SK-N-SH treated with all-trans-retinoic acid at 6 μM for 48 hours (cell line): ENCODE results near the gene WFS1.

ENCODE experiments used
- ATAC-seq: fragments of 200-7000 bp; cut with Tn5 transposase; 3 replicates; pipeline ENCODE4 v1.9.1; 2020; ENCODE audit warnings: mild to moderate bottlenecking, moderate library complexity
- ARNTL ChIP-seq: fragments of 450-650 bp; formaldehyde crosslinking; IDR thresholded peaks from 2 replicates; pipeline ENCODE4 v1.5.0; 2020; ENCODE audit warnings: low read depth, mild to moderate bottlenecking, moderate library complexity, borderline replicate concordance
- BACH2 ChIP-seq: fragments of 250-450 bp; sonication (Bioruptor Pico); IDR thresholded peaks from 2 replicates; pipeline ENCODE4 v1.9.0; 2021; ENCODE audit warnings: mild to moderate bottlenecking, borderline replicate concordance
- CSDC2 ChIP-seq: fragments of 250-450 bp; sonication (Bioruptor Pico); IDR thresholded peaks from 2 replicates; pipeline ENCODE4 v1.5.0; 2020; ENCODE audit warnings: mild to moderate bottlenecking, moderate library complexity
- ESRRG ChIP-seq: fragments of 250-450 bp; sonication (Bioruptor Pico); IDR thresholded peaks from 2 replicates; pipeline ENCODE4 v1.6.1; 2021; ENCODE audit warnings: mild to moderate bottlenecking
- GLIS3 ChIP-seq: fragments of 250-450 bp; sonication (Bioruptor Pico); IDR thresholded peaks from 2 replicates; pipeline ENCODE4 v1.5.0; 2020; ENCODE audit warnings: mild to moderate bottlenecking, moderate library complexity
- ISL1 ChIP-seq: fragments of 250-450 bp; sonication (Bioruptor Pico); IDR thresholded peaks from 2 replicates; pipeline ENCODE4 v2.1.2; 2022; ENCODE audit warnings: mild to moderate bottlenecking, moderate library complexity
- POU6F1 ChIP-seq: fragments of 250-450 bp; sonication (Bioruptor Pico); IDR thresholded peaks from 2 replicates; pipeline ENCODE4 v1.8.0; 2021; ENCODE audit warnings: low read depth, mild to moderate bottlenecking, moderate library complexity, borderline replicate concordance
- PPARA ChIP-seq: fragments of 250-450 bp; sonication (Bioruptor Pico); IDR thresholded peaks from 2 replicates; pipeline ENCODE4 v1.5.0; 2020; ENCODE audit warnings: mild to moderate bottlenecking, borderline replicate concordance
- RARB ChIP-seq: fragments of 250-450 bp; sonication (Bioruptor Pico); IDR thresholded peaks from 2 replicates; pipeline ENCODE4 v1.8.0; 2021; ENCODE audit warnings: mild to moderate bottlenecking, moderate library complexity
- SNAI2 ChIP-seq: fragments of 250-450 bp; sonication (Bioruptor Pico); IDR thresholded peaks from 2 replicates; pipeline ENCODE4 v1.5.0; 2020; ENCODE audit warnings: mild to moderate bottlenecking, moderate library complexity
- TCF4 ChIP-seq: fragments of 250-450 bp; sonication (Bioruptor Pico); IDR thresholded peaks from 2 replicates; pipeline ENCODE4 v1.8.0; 2021; ENCODE audit warnings: mild to moderate bottlenecking, moderate library complexity, borderline replicate concordance
- TOX ChIP-seq: fragments of 250-450 bp; sonication (Bioruptor Pico); IDR thresholded peaks from 2 replicates; pipeline ENCODE4 v1.8.0; 2021; ENCODE audit warnings: mild to moderate bottlenecking, moderate library complexity, borderline replicate concordance
- TSHZ2 ChIP-seq: fragments of 250-450 bp; sonication (Bioruptor Pico); IDR thresholded peaks from 2 replicates; pipeline ENCODE4 v1.5.0; 2020; ENCODE audit warnings: mild to moderate bottlenecking, moderate library complexity
- ZC3H10 ChIP-seq: fragments of 250-450 bp; sonication (Bioruptor Pico); IDR thresholded peaks from 2 replicates; pipeline ENCODE4 v1.5.1; 2021; ENCODE audit warnings: mild to moderate bottlenecking, moderate library complexity
- ZFP3 ChIP-seq: fragments of 250-450 bp; sonication (Bioruptor Pico); IDR thresholded peaks from 2 replicates; pipeline ENCODE4 v1.5.0; 2020; ENCODE audit warnings: mild to moderate bottlenecking, moderate library complexity
- ZFP30 ChIP-seq: fragments of 450-650 bp; formaldehyde crosslinking; IDR thresholded peaks from 2 replicates; pipeline ENCODE4 v1.5.0; 2022; ENCODE audit warnings: mild to moderate bottlenecking, moderate library complexity
- ZNF565 ChIP-seq: fragments of 450-650 bp; formaldehyde crosslinking; conservative IDR thresholded peaks from 2 replicates; pipeline ENCODE4 v1.5.0; 2020; ENCODE audit warnings: low read depth, mild to moderate bottlenecking, moderate library complexity
- ZNF70 ChIP-seq: fragments of 450-650 bp; formaldehyde crosslinking; IDR thresholded peaks from 2 replicates; pipeline ENCODE4 v1.5.0; 2020; ENCODE audit warnings: mild to moderate bottlenecking, moderate library complexity
- ZNF8 ChIP-seq: fragments of 450-650 bp; formaldehyde crosslinking; IDR thresholded peaks from 2 replicates; pipeline ENCODE4 v1.5.0; 2020; ENCODE audit warnings: mild to moderate bottlenecking, moderate library complexity
- TF ChIP-seq, protein P1 (sequence below): fragments of 250-450 bp; sonication (Bioruptor Pico); IDR thresholded peaks from 2 replicates; pipeline ENCODE4 v1.5.1; 2021; ENCODE audit warnings: mild to moderate bottlenecking, moderate library complexity
- TF ChIP-seq, protein P2 (sequence below): fragments of 250-450 bp; sonication (Bioruptor Pico); IDR thresholded peaks from 2 replicates; pipeline ENCODE4 v1.8.0; 2020; ENCODE audit warnings: mild to moderate bottlenecking, moderate library complexity, borderline replicate concordance

The WFS1 gene

DNA sequence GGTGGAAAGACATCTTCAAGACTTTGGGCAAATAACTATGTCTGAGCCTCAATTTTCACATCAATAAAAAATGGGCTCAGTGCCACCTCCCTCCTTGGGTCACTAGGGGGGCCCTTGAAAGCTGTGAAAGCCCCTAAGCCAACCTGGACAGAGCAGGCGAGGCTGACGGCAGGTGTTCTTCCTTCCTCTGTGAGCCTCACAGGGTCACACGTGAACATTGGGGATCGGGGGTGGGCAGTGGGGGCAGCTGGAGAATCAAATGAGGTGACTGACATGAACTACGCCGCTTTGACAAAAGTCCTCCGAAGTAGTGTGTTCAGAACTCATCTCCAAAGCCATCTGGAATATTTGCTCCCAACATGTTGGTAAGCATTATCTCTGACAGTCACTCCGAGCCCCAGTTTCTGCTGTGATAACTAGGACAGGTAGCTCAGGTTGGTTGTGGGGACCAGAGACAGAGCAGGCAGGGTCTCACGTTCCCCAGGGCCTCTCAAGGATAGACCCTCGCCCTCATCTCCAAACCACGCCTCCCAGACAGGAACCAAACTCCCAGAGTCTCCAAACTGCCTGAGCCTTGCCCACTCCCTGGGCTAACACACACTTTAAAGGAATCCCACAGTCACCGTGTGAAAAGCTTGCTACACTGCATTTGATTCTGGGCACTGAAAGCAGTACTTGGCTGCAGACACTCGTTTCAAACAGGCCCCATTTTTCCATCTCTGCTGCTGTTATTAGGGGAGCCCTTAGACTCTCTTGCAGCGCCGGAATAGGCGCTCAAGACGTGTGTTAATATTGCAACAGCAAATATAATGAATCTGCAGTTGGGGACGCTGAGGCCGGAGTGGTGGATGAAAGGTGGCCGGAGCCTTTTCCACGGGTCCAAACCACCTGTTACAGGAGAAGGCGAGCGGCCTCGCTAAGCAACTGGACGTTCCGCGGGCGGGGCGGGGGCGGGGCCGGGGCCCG lies 717 bp upstream of the WFS1 start (continued):
- TF ChIP-seq, protein P1, sequence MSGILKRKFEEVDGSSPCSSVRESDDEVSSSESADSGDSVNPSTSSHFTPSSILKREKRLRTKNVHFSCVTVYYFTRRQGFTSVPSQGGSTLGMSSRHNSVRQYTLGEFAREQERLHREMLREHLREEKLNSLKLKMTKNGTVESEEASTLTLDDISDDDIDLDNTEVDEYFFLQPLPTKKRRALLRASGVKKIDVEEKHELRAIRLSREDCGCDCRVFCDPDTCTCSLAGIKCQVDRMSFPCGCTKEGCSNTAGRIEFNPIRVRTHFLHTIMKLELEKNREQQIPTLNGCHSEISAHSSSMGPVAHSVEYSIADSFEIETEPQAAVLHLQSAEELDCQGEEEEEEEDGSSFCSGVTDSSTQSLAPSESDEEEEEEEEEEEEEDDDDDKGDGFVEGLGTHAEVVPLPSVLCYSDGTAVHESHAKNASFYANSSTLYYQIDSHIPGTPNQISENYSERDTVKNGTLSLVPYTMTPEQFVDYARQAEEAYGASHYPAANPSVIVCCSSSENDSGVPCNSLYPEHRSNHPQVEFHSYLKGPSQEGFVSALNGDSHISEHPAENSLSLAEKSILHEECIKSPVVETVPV (CRISPR knock-in tag): no peak

DNA sequence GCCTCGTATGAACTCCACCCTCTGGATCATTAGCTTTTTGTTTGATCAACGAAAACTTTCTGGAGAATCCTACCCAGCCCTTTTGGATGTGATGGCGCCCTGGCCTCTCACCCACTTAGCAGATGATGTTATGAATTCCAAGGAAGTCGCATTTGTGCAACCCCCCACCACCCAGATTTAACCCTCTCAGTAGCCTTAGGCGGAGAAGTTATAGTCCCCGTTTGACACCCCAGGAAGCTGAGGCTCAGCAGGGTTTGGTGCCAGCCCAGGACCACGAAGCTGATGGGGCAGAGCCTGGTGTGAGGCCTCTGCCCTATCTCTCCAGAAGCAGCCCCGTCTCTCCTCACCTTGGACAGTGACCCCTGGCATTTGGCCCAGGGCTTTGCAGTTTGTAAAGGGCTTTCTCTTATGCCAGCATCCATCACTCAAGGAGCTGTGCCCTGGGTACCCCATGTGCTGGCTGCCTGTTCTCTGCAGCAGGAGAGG lies 1.0 kb downstream of the WFS1 start:
- no peak for ATAC-seq
- no peak for TF ChIP-seq ZNF565
- TF ChIP-seq RARB (CRISPR knock-in tag): no peak
- TF ChIP-seq ZNF70 (CRISPR knock-in tag): no peak
- TF ChIP-seq ARNTL (CRISPR knock-in tag): no peak
- TF ChIP-seq, protein P2, sequence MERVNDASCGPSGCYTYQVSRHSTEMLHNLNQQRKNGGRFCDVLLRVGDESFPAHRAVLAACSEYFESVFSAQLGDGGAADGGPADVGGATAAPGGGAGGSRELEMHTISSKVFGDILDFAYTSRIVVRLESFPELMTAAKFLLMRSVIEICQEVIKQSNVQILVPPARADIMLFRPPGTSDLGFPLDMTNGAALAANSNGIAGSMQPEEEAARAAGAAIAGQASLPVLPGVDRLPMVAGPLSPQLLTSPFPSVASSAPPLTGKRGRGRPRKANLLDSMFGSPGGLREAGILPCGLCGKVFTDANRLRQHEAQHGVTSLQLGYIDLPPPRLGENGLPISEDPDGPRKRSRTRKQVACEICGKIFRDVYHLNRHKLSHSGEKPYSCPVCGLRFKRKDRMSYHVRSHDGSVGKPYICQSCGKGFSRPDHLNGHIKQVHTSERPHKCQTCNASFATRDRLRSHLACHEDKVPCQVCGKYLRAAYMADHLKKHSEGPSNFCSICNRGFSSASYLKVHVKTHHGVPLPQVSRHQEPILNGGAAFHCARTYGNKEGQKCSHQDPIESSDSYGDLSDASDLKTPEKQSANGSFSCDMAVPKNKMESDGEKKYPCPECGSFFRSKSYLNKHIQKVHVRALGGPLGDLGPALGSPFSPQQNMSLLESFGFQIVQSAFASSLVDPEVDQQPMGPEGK: no peak
- TF ChIP-seq CSDC2: no peak
- no peak for TF ChIP-seq POU6F1 (CRISPR knock-in tag)
- no peak for TF ChIP-seq SNAI2 (CRISPR knock-in tag)
- no peak for TF ChIP-seq ZFP3
- TF ChIP-seq PPARA (CRISPR knock-in tag): no peak
- no peak for TF ChIP-seq BACH2 (CRISPR knock-in tag)
- no peak for TF ChIP-seq TCF4
- TF ChIP-seq ZFP30 (CRISPR knock-in tag): no peak
- no peak for TF ChIP-seq GLIS3
- TF ChIP-seq, protein P1 (CRISPR knock-in tag): no peak
- no peak for TF ChIP-seq ISL1 (CRISPR knock-in tag)
- TF ChIP-seq ZNF8 (CRISPR knock-in tag): no peak
- no peak for TF ChIP-seq ESRRG (CRISPR knock-in tag)
- no peak for TF ChIP-seq ZC3H10 (CRISPR knock-in tag)
- no peak for TF ChIP-seq TSHZ2 (CRISPR knock-in tag)

- ATAC-seq: no peak
- TF ChIP-seq TSHZ2 (CRISPR knock-in tag) (no peak), ZNF70 (CRISPR knock-in tag) (no peak), ZFP30 (CRISPR knock-in tag) (no peak), ZNF565 (no peak), ISL1 (CRISPR knock-in tag) (no peak), ZC3H10 (CRISPR knock-in tag) (no peak), TOX (CRISPR knock-in tag) (no peak), GLIS3 (no peak), POU6F1 (CRISPR knock-in tag) (no peak), ARNTL (CRISPR knock-in tag) (no peak)
Measured at GRCh38 chr4:6271206-6271605, 1.6 kb downstream of the WFS1 start.
